ENCODE measurements around the gene KCNQ5.

The KCNQ5 gene

DNA sequence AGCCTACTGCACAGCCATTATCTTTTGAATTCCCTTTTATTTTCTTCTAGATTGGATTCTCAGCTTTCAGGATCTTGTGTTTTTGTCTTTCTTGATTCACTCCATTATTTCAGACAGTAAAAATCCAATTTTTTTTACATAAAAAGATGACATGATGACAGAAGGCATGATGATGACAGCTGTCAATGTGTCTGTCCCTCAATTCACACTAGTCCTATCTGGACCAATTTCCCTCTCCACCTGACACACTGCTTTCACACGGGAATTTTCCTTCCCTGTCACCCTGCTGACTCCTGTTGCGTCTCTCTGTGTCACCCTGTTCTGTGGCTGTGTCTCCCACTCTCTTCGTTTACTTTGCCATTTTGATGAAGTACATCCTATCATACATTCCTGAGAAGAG, 529.9 kb downstream of the KCNQ5 start:
- no peak for DNase-seq (ENCODE audit: low read depth)
- TF ChIP-seq, protein P1, sequence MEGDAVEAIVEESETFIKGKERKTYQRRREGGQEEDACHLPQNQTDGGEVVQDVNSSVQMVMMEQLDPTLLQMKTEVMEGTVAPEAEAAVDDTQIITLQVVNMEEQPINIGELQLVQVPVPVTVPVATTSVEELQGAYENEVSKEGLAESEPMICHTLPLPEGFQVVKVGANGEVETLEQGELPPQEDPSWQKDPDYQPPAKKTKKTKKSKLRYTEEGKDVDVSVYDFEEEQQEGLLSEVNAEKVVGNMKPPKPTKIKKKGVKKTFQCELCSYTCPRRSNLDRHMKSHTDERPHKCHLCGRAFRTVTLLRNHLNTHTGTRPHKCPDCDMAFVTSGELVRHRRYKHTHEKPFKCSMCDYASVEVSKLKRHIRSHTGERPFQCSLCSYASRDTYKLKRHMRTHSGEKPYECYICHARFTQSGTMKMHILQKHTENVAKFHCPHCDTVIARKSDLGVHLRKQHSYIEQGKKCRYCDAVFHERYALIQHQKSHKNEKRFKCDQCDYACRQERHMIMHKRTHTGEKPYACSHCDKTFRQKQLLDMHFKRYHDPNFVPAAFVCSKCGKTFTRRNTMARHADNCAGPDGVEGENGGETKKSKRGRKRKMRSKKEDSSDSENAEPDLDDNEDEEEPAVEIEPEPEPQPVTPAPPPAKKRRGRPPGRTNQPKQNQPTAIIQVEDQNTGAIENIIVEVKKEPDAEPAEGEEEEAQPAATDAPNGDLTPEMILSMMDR (IDR thresholded peaks at IDR 0.05; ENCODE audit: control insufficient read depth, insufficient read depth, low read depth, low read length, missing control alignments) = no peak
- no peak overlapping the region for H3K4me3 ChIP-seq (ENCODE audit: control insufficient read depth, low read depth, low read length)

DNA sequence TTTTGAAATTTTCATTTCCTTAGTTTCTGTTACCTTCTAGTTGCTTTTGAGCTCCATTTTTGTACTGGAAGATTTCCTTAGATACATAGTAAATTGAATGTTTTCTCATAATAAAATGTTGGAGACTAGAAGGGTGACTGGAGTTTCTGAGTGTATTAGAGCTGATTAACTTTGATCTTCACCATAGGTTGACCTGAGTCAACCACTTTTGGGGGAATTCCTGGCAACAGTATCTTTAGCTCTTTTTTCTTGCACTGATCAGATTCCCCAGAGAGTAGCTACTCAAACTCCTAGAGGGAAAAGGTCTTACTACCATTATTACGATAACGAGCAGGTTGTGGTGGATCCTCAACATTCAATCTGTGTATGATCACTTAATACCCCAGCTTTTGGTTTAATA, 530.7 kb downstream of the KCNQ5 start:
- TF ChIP-seq, protein P1 (IDR thresholded peaks at IDR 0.05; ENCODE audit: control insufficient read depth, insufficient read depth, low read depth, low read length, missing control alignments) = no peak
- DNase-seq (ENCODE audit: low read depth) = no peak
- no peak overlapping the region for H3K4me3 ChIP-seq (ENCODE audit: control insufficient read depth, low read depth, low read length)

DNA sequence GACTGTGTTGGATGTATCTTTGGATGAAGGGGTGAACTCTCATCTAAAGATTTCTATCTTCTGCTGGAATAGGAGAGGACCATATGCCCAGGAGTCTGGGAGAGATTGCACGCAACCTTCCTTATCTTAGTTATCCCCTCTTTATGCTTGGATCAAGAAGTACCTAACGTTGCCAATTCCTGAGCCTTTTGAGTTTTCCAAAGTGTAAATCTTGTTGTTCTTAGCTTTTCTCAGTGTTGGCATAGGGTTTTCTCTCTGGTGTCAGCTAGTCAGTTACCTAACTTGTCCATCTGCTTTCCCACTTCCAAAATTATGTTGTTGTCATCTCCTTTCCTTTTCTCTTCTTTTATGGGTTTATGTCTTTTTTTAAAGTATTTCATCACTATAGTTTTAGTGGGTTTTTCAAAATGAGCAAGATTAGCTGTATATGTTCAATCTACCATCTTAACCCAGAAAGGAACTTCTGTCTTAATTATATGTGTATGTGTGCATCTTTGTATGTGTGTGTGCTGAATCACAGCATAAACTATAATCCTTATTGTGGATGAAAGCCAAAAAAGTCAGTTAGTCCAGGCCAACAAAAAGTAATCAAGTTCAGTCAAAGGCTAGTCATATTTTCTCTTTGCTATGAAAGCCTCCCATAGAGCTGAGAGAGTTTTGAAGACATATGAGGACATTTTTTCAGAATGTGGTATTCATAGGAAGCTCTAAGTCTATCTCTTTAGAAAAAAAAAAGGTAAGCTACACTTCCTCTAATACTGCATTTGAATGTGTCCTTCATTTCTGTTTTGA, 531.3 kb downstream of the KCNQ5 start:
- peak; percentile 17 for DNase-seq (ENCODE audit: low read depth)
- no peak overlapping the region for H3K4me3 ChIP-seq (ENCODE audit: control insufficient read depth, low read depth, low read length)
- TF ChIP-seq, protein P1 (IDR thresholded peaks at IDR 0.05; ENCODE audit: control insufficient read depth, insufficient read depth, low read depth, low read length, missing control alignments) = no peak

DNA sequence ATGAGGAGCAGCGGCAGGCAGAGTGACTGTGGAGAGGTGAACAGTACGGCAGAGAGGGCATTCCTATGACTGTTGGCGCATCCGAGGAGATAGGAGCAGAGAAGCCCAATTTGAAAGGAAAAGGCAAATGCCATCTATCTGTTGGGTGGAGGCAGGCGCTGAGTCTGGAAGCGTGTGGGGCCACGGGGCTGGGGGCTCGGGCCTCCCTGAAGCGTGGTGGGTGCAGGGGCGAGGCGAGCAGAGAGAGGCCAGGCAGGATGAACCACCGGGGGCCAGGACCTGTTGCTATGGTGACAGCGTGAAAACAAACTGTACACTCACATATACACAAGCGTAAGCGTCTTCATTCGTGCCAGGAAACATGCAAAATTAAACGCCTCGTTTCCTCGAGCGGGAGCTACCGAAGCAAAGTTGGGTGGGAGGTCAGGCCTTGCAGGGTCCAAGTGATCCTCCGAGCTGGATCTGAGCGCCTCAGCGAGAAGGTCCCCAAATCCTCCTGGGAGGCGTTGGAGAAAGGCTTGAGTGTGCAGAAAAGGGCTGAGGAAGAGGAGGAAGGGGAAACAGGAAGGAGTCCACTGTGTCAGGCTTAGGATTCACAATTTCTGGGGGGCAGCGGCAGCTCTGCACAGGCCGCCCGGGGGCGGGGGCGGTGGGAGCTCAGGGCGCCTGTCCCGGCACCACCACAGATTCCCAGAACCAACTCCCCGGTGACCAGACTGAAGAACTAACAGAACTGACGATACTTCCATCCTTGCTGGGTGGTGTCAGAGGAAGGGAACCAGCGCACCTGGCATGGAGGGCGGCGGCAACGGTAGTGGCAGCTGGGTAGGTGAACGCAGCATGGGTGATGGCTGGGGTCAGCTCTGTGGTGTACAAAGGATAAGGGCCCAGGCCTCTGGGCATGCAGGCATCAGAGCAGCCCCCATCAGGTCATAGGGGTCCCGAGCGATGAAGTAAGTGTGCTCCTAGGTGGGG, 535.2 kb downstream of the KCNQ5 start:
- DNase-seq (ENCODE audit: low read depth) = no peak
- no peak overlapping the region for H3K4me3 ChIP-seq (ENCODE audit: control insufficient read depth, low read depth, low read length)
- TF ChIP-seq, protein P1 (IDR thresholded peaks at IDR 0.05; ENCODE audit: control insufficient read depth, insufficient read depth, low read depth, low read length, missing control alignments) = no peak

DNA sequence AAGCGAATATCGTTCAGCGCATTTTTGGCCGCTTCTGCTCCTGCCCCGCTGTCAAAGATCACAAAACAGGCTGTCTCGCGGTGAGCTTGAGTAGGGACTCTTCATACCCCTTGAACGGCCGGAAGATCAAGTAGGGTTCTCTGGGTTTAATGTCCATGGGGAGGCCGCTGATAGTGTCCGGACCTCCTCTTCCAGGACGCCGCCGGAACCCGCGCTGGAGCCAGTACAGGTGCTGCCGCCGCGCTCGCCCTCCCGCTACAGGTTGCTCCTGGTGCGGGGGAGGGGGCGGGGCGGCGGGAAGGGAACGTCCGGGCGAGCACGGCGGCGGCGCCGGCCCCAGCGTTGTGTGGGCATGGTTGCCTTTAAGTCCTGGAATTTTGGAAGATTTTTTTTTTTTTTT, 536.0 kb downstream of the KCNQ5 start:
- H3K4me3 ChIP-seq (ENCODE audit: control insufficient read depth, low read depth, low read length) = no peak overlapping the region
- DNase-seq (ENCODE audit: low read depth) = no peak
- TF ChIP-seq, protein P1 (IDR thresholded peaks at IDR 0.05; ENCODE audit: control insufficient read depth, insufficient read depth, low read depth, low read length, missing control alignments) = no peak

DNA sequence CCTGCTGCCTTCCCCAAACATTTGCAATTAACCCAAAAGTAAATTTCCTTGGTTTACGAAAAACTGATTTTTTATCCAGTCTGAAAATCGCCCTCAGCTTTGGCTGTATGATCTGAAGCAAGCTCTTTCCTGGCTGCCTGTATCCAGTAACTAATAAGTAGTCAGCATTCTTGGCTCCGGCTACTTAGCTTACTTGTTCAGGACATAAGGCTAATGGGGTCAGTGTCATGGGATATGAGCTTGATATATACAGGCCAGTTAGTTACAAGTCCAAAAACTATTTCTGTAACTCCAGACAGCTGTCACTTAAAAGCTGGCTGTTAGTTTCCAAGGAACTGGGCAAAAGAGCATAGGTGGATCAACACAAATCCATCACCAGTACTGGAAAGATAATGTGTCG, 547.2 kb downstream of the KCNQ5 start:
- H3K4me3 ChIP-seq (ENCODE audit: control insufficient read depth, low read depth, low read length) = no peak overlapping the region
- TF ChIP-seq, protein P1 (IDR thresholded peaks at IDR 0.05; ENCODE audit: control insufficient read depth, insufficient read depth, low read depth, low read length, missing control alignments) = no peak
- no peak for DNase-seq (ENCODE audit: low read depth)
